ENCODE measurements around the gene MAPKBP1. TPM values are rescaled to one million over a fixed set of nuclear protein-coding genes. Genes with fewer than 3 reads are reported as not detected.
"Not testable (repeated sequence)": the region's sequence is repeated elsewhere in the genome, so short reads cannot be mapped to it uniquely, and the experiment has no call there.

Gene MAPKBP1
- 1 to 10 TPM in 5 of 6 donors, not detected in 1; 1.6 to 5.5 (median 2.2) TPM for polyA plus RNA-seq (ENCODE audit: low read depth in 6 of 6)

DNA sequence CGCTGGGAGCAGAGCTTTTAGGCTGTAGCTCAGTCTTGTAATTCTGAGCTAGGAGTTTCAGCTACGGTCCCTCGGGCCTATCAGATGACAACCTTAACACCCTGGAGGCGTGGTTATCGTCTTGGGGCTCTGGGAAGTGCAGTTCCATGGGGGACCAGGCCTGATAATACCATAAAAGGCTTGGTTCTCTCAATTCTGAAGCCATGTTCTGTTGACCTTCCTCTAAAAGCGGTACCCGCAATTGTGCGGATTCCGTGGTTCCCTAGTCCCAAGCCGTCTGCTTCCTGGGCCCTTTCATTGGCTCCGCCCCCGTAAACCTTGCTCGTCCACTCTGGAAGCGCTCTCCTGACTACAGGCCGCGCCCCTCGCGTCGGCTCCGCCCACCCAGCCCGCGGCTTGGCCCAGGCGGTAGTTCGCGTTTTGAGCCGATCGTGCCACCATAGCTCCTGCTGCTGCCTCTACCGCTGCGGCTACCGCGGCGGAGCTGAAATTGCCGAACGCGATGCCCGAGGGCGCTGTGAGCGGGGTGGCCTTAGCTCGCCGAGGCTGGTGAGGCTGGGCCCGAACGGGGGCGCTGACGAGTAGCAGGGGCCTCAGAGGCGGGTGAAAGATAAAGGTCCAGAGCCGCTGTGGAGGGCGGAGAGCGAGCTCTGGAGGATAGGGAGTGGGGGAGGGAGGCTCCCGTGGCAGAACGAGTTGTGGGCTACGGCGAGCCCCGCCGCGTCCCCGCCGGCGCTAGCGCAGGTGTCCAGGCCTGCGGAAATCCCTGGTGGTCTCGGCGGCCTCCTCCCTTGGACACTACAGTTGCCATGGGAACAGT is at the start of gene MAPKBP1:
Gene MAPKBP1 (plus strand): TSS at position 423 of the 820 bp plus-strand sequence. CDS start 792 bp downstream, outside the sequence.
- no peaks in the 10 kb centered on the region for H3K9me3 Mint-ChIP-seq
- peaks cover 50 to 64% (median 59%) of the 10 kb centered on the region in 3 donors for H3K4me1 Mint-ChIP-seq
- H3K27me3 Mint-ChIP-seq, result no peaks in the 10 kb centered on the region
- ATAC-seq (ENCODE audit: low read depth in 2 of 2) (peak; percentile 84 to 85), DNase-seq (peak; percentile 99)
- H3K27ac Mint-ChIP-seq, result peak within 1 kb of the TSS; percentile 88 to 97 (median 94)
- peak within 1 kb of the TSS; percentile 94 to 98 (median 96) for H3K4me3 Mint-ChIP-seq
- no peaks in the 10 kb centered on the region for H3K36me3 Mint-ChIP-seq

DNA sequence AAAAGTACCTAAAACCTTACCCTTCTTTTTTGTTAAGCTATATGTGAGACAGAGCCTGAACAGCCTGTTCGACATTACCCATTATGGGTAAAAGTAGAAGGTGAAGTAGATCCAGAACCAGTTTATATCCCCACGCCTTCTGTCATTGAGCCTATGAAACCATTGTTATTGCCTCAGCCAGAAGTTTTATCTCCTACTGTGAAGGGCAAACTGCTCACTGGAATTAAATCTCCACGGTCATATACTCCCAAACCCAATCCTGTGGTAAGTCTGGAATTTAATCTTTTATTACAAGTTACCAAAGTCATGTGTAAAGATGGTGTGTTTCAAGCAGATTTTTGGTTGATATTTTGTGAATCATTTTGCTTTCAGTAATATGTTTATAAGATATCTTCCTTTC is 47.1 kb upstream of the MAPKBP1 start:
- Mint-ChIP-seq H3K4me1 (peaks cover 9 to 18% (median 12%) of the 10 kb centered on the region in 3 donors), H3K27me3 (no peaks in the 10 kb centered on the region), H3K9me3 (no peaks in the 10 kb centered on the region), H3K27ac (peak overlapping the region in 2 of 6 donors; percentile 33 to 60), H3K36me3 (peaks cover 0 to 5% of the 10 kb centered on the region in 2 donors), H3K4me3 (no peak overlapping the region)
- no peak for DNase-seq
- no peak for ATAC-seq (ENCODE audit: low read depth in 2 of 2)

GRCh38 chr15:41728061-41728460 is 46.2 kb upstream of the MAPKBP1 start:
- not testable (repeated sequence) for H3K36me3 Mint-ChIP-seq; H3K4me3 Mint-ChIP-seq; ATAC-seq (ENCODE audit: low read depth in 2 of 2); H3K9me3 Mint-ChIP-seq; H3K27me3 Mint-ChIP-seq; DNase-seq
- Mint-ChIP-seq H3K27ac (peak overlapping the region in 2 of 6 donors; percentile 12 to 16), H3K4me1 (peaks cover 9 to 18% (median 9%) of the 10 kb centered on the region in 3 donors)

- H3K36me3 Mint-ChIP-seq, result peaks cover 0 to 5% of the 10 kb centered on the region in 2 donors
- no peak overlapping the region for H3K27ac Mint-ChIP-seq
- DNase-seq (peak; percentile 21), ATAC-seq (ENCODE audit: low read depth in 2 of 2) (peak; percentile 95 to 97)
- no peaks in the 10 kb centered on the region for H3K9me3 Mint-ChIP-seq
- no peaks in the 10 kb centered on the region for H3K27me3 Mint-ChIP-seq
- H3K4me1 Mint-ChIP-seq, result peaks cover 5 to 18% (median 9%) of the 10 kb centered on the region in 3 donors
- peak overlapping the region in 3 of 8 donors; percentile 17 to 61 (median 56) for H3K4me3 Mint-ChIP-seq
Measured at GRCh38 chr15:41730543-41730942, 43.7 kb upstream of the MAPKBP1 start.

DNA sequence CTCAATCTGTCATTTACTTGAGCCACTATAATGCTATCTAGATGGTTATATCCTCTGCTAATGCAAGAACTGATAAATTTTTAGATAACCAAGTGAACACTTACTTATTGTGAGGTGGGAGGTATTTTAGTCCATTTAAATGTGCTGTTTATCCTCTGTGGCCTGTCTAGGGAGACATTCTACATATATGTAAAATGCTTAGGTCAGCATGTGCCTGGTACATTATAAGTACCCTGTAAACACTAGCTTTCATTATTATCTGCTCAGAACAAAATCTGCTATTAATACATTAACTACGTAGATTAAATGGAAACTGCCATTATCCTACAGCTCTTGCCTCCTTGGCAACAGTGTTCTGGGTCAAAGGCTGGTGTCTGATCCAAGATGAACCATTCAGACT is 41.8 kb upstream of the MAPKBP1 start:
- Mint-ChIP-seq H3K27ac (peak overlapping the region in 2 of 6 donors; percentile 19 to 86), H3K36me3 (peaks cover 5 to 8% of the 10 kb centered on the region in 2 donors), H3K9me3 (no peaks in the 10 kb centered on the region), H3K4me1 (peaks cover 5 to 18% (median 9%) of the 10 kb centered on the region in 3 donors), H3K4me3 (no peak overlapping the region), H3K27me3 (no peaks in the 10 kb centered on the region)
- DNase-seq, result no peak
- no peak for ATAC-seq (ENCODE audit: low read depth in 2 of 2)

DNA sequence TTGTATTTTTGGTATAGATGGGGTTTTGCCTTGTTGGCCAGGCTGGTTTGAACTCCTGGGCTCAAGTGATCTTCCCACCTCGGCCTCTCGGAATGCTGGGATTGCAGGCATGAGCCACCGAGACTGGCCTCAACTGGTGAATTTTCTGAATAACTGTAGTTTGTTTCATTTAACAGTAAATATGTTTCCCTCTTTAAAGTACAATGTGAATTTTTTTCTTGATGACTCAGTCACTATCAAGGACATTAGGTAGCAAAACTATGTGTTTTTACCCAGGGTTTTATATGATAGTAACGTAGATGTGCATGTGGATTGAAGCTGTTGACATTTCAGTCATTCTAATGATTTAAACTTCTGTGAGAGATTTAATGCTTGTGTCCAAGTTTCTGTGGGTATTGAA is 40.2 kb upstream of the MAPKBP1 start:
- no peak overlapping the region for H3K4me3 Mint-ChIP-seq
- H3K9me3 Mint-ChIP-seq, result no peaks in the 10 kb centered on the region
- H3K36me3 Mint-ChIP-seq, result peaks cover 8% of the 10 kb centered on the region in 2 donors
- peak overlapping the region in 1 of 6 donors; percentile 79 for H3K27ac Mint-ChIP-seq
- no peak for ATAC-seq (ENCODE audit: low read depth in 2 of 2)
- no peak for DNase-seq
- H3K4me1 Mint-ChIP-seq, result peaks cover 5 to 15% (median 9%) of the 10 kb centered on the region in 3 donors
- H3K27me3 Mint-ChIP-seq, result no peaks in the 10 kb centered on the region

- no peak overlapping the region for H3K27ac Mint-ChIP-seq
Measured at GRCh38 chr15:41735046-41735445, 39.2 kb upstream of the MAPKBP1 start.

DNA sequence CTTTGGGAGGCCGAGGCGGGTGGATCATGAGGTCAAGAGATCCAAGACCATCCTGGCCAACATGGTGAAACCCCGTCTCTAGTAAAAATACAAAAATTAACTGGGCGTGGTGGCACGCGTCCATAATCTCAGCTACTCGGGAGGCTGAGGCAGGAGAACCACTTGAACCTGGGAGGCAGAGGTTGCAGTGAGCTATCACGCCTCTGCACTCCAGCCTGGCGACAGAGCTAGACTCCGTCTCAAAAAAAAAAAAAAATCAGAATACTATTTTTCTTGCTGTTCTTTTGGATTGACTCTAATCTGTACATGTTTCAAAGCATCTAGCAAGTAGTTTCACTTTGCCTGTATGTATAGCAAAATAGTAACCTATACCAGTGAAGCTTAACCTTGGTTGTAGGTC is 38.8 kb upstream of the MAPKBP1 start:
- not testable (repeated sequence) for DNase-seq; H3K36me3 Mint-ChIP-seq; ATAC-seq (ENCODE audit: low read depth in 2 of 2); H3K4me1 Mint-ChIP-seq; H3K27me3 Mint-ChIP-seq; H3K4me3 Mint-ChIP-seq; H3K9me3 Mint-ChIP-seq
- peak overlapping the region in 1 of 6 donors; percentile 47 for H3K27ac Mint-ChIP-seq

More at GRCh38 chr15:41735046-41735445, 39.2 kb upstream of the MAPKBP1 start:
- DNase-seq (no peak), ATAC-seq (ENCODE audit: low read depth in 2 of 2) (no peak)
- no peaks in the 10 kb centered on the region for H3K9me3 Mint-ChIP-seq
- H3K4me1 Mint-ChIP-seq, result peaks cover 5 to 9% (median 9%) of the 10 kb centered on the region in 3 donors
- H3K36me3 Mint-ChIP-seq, result peaks cover 6 to 8% of the 10 kb centered on the region in 2 donors
- H3K4me3 Mint-ChIP-seq, result no peak overlapping the region
- no peaks in the 10 kb centered on the region for H3K27me3 Mint-ChIP-seq

DNA sequence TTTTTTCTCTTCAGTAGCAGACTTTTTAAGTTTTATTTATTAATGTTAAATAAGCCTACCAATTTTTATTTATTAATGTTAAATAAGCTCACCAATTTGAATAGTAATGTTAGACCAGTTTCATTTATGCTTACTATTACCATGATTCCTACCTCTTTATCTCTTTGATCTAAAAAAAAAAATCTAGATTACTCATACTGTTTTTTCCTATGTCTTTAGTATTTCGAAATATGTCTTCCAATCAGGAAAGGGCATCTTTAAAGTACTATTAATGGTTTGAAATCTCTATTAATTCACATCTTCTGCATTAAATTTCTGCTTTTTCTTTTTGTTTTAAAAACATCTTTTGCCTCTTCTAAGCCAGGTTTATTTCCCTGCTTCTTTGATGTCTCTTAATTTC is 27.5 kb upstream of the MAPKBP1 start:
- Mint-ChIP-seq H3K27ac (no peak overlapping the region), H3K4me1 (no peaks in the 10 kb centered on the region), H3K36me3 (peaks cover 19 to 24% of the 10 kb centered on the region in 2 donors), H3K27me3 (no peaks in the 10 kb centered on the region), H3K4me3 (no peak overlapping the region), H3K9me3 (no peaks in the 10 kb centered on the region)
- no peak for ATAC-seq (ENCODE audit: low read depth in 2 of 2)
- DNase-seq, result no peak

DNA sequence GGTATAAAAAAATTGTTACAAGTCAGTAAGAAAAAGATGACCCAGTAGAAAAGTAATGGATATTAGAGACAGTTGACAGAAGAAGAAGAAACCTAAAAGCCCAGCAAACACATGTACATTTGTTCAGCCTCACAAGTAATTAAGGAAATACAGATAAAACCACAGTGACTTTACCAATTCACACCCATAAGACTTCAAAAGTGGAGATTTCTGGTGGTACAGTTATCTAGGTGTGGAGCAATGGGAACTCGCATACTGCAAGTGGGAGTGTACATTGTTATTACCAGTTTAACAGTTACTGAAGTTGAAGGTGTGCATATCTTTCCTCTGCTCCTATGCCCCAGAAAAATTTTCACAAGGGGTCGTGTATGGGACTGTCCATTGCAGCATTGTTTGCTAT is 18.1 kb upstream of the MAPKBP1 start:
- peaks cover 0 to 4% (median 0%) of the 10 kb centered on the region in 3 donors for H3K4me1 Mint-ChIP-seq
- peaks cover 29 to 32% of the 10 kb centered on the region in 2 donors for H3K36me3 Mint-ChIP-seq
- DNase-seq (no peak), ATAC-seq (ENCODE audit: low read depth in 2 of 2) (no peak)
- no peaks in the 10 kb centered on the region for H3K9me3 Mint-ChIP-seq
- no peak overlapping the region for H3K4me3 Mint-ChIP-seq
- no peak overlapping the region for H3K27ac Mint-ChIP-seq
- no peaks in the 10 kb centered on the region for H3K27me3 Mint-ChIP-seq

GRCh38 chr15:41772720-41773331 is 1.5 kb upstream of the MAPKBP1 start:
- no peaks in the 10 kb centered on the region for H3K36me3 Mint-ChIP-seq
- H3K27me3 Mint-ChIP-seq, result no peaks in the 10 kb centered on the region
- peak; percentile 68 for DNase-seq
- peaks cover 44 to 50% (median 48%) of the 10 kb centered on the region in 3 donors for H3K4me1 Mint-ChIP-seq
- peak; percentile 17 to 20 for ATAC-seq (ENCODE audit: low read depth in 2 of 2)
- H3K27ac Mint-ChIP-seq, result peak overlapping the region in 1 of 6 donors; percentile 92
- H3K4me3 Mint-ChIP-seq, result peak overlapping the region in 5 of 8 donors; percentile 36 to 97 (median 94)
- H3K9me3 Mint-ChIP-seq, result no peaks in the 10 kb centered on the region

- Mint-ChIP-seq H3K4me1 (peaks cover 49 to 56% (median 52%) of the 10 kb centered on the region in 3 donors), H3K4me3 (peak overlapping the region; percentile 36 to 98 (median 96)), H3K27ac (peak overlapping the region in 3 of 6 donors; percentile 88 to 97 (median 92)), H3K27me3 (no peaks in the 10 kb centered on the region), H3K9me3 (no peaks in the 10 kb centered on the region), H3K36me3 (no peaks in the 10 kb centered on the region)
- ATAC-seq (ENCODE audit: low read depth in 2 of 2), result no peak
- DNase-seq, result no peak
Measured at GRCh38 chr15:41773332-41773728, 954 bp upstream of the MAPKBP1 start.

- H3K27me3 Mint-ChIP-seq, result no peaks in the 10 kb centered on the region
- H3K4me1 Mint-ChIP-seq, result peaks cover 50 to 59% (median 54%) of the 10 kb centered on the region in 3 donors
- no peaks in the 10 kb centered on the region for H3K9me3 Mint-ChIP-seq
- peak overlapping the region; percentile 88 to 97 (median 94) for H3K27ac Mint-ChIP-seq
- DNase-seq (no peak), ATAC-seq (ENCODE audit: low read depth in 2 of 2) (no peak)
- H3K4me3 Mint-ChIP-seq, result peak overlapping the region; percentile 94 to 98 (median 96)
- H3K36me3 Mint-ChIP-seq, result no peaks in the 10 kb centered on the region
Measured at GRCh38 chr15:41773729-41774061, 589 bp upstream of the MAPKBP1 start.

Data from naive B cell (primary cell).